CD1c-positive myeloid dendritic cell (primary cell): Measurements from ENCODE around the gene SAFB.
A peak's percentile ranks its signal among the peaks of the same experiment; 100 is the strongest.
"Not testable (repeated sequence)": the region's sequence is repeated elsewhere in the genome, so short reads cannot be mapped to it uniquely, and the experiment has no call there.

Experiments used
- DNase-seq: peaks from one replicate; pipeline ENCODE4 v3.0.0-alpha.2; 2016; ENCODE audit errors: extremely low spot score

SAFB gene

DNA sequence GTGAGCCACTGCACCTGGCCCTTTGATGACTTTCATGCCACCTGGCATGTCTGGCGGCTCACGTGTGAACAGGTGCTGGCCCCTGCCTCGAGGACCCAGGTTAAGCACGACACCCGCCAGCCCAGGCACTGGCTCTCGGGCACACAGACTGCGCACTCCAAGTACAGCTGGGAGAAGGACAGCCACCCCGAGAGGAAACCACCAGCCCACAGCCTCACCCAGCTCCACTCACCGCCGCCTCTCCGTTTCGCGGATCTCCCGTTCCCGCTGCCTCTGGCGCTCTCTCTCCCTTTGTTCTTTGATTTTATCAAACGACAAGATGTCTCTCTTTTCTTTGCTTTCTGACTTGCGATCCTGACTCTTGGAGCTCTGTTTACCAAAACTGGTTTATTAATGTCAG is 27.8 kb upstream of the SAFB start:
- no peak for DNase-seq

DNA sequence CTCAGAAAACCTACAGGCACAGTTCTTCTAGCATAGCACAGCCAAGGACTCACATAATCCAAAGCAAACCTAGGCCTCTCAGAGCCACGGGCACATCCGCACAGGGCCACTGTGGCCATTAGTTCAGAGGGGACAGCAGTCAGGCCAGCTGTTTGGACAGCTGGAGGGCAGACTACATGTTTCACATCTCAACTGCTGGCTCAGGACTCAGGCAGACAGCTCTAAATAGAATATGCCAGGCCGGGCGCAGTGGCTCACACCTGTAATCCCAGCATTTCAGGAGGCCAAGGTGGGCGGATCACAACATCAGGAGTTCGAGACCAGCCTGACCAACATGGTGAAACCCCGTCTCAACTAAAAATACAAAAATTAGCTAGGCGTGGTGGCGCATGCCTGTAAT is 27.1 kb upstream of the SAFB start:
- DNase-seq, result no peak

- DNase-seq, result no peak
Measured at GRCh38 chr19:5600797-5601196, 22.1 kb upstream of the SAFB start.

- no peak for DNase-seq
Measured at GRCh38 chr19:5603626-5604025, 19.3 kb upstream of the SAFB start.

- no peak for DNase-seq
Measured at GRCh38 chr19:5605362-5605761, 17.5 kb upstream of the SAFB start.

GRCh38 chr19:5607318-5608275 is 15.3 kb upstream of the SAFB start:
- DNase-seq, result no peak

DNA sequence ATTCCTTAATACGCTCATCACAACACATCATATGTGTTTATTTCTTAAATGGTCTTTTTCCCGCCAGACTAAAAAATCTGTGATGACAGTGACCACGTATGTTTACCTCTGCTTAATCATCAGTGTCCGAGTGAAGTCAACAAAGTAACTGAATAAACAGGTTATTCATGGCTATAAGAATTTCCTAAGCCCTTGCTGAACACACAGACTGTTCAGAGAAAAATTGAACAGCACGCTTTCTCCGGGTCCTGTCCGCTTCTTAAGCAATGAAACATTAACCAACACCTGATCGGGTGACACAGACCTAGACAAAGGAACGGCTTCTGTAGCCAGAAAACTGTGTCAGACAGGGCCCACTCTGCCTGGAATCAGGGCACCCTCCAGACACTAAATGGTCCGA is 14.6 kb upstream of the SAFB start:
- DNase-seq, result no peak

DNA sequence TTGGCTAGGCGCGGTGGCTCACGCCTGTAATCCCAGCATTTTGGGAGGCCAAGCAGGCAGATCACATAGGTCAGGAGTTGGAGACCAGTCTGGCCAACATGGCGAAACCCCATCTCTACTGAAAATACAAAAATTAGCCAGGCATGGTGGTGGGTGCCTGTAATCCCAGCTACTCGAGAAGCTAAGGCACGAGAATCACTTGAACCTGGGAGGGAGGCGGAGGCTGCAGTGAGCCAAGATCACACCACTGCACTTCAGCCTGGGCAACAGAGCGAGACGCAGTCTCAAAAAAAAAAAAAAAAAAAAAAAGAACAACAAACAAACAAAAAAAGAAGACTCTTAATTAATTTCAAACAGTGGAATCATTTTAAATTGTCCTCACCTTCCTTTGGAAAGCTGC is 14.1 kb upstream of the SAFB start:
- not testable (repeated sequence) for DNase-seq

- DNase-seq, result no peak
Measured at GRCh38 chr19:5609881-5610448, 12.9 kb upstream of the SAFB start.

GRCh38 chr19:5612891-5613865 is 9.7 kb upstream of the SAFB start:
- DNase-seq, result no peak

- no peak for DNase-seq
Measured at GRCh38 chr19:5615756-5616327, 7.0 kb upstream of the SAFB start.

DNA sequence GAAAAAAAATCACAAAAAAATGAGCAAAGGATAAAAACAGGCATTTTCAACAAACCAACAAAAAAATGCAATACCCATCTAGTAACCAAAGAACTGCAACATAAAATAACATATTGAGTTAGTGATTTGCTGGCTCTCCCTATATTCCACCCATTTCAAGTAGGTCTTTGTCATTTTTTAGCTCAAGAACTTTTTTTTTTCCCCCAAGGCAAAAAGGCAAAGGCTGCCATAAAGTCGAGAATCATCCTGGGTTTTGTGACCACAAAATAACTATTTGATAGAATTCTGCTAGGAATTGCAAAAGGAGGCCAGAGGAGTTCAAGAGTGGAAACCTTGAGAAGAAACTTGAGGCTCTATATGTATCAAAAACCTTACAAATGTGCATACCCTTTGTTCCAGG is 5.8 kb upstream of the SAFB start:
- DNase-seq, result no peak

GRCh38 chr19:5618591-5618990 is 4.3 kb upstream of the SAFB start:
- no peak for DNase-seq

GRCh38 chr19:5619946-5620345 is 2.9 kb upstream of the SAFB start:
- DNase-seq, result no peak

- DNase-seq, result no peak
Measured at GRCh38 chr19:5621311-5621944, 1.5 kb upstream of the SAFB start.

GRCh38 chr19:5621945-5622464 is 878 bp upstream of the SAFB start:
- no peak for DNase-seq

DNA sequence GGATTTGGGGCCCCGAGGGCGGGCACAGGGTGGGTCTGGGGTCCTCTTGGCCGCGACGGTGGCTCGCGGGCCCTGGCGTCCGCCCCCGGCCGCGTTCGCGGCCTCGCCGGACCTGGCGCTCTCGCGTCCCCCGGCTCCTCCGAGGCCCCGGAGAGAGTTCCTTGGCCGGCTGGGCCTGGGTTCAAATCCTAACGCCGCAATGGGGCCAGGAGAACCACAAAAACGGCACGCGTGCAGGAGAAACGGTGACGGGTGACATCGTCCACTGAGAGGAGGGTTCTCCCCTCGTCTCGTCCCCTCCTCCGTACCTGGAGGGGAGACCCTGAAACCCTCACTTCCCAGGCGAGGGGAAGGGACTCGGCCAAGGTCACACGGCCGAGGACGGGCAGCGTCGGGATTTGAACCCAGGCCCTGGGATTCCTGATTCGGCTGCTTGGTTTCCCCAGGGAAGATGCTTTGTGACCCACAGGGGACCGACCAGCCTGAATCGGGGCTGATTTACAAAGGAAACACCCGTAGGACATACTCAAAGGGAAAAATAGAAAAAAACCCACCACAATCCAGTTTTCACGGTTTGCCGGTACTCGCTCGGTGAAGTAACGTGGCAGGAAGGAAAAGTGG is 624 bp downstream of the SAFB start:
- peak; percentile 7 for DNase-seq

DNA sequence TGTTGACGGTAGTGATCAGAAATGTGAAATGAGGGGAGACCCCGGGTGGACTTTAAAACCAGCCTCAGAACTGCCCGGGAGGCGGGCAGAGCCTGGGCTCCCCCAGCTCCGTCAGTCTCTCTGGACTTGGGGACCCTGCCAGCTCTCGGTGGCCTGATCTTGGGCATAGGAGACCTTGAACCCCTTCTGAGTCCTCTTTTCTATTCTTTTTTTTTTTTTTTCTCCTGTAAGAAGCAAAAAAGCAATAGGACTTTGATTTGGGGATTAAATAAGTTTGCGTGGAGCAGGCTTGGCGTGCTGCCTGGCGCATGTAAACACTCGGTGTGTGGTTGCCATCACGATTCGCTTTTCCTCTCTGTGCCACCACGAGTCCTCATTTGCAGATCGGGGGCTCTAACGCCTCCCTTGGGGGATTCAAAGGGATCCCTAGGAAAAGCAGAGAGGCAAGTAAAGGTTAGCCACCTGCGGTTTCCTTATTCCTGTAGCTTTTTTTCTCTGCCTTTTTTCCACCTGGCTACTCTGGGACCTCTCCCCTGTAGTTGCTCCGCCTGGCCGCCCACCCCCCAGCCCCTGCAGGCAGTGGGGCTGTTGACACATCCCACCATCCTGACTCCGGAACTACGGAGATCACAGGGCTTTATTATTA is 1.3 kb downstream of the SAFB start:
- peak; percentile 8 for DNase-seq

DNA sequence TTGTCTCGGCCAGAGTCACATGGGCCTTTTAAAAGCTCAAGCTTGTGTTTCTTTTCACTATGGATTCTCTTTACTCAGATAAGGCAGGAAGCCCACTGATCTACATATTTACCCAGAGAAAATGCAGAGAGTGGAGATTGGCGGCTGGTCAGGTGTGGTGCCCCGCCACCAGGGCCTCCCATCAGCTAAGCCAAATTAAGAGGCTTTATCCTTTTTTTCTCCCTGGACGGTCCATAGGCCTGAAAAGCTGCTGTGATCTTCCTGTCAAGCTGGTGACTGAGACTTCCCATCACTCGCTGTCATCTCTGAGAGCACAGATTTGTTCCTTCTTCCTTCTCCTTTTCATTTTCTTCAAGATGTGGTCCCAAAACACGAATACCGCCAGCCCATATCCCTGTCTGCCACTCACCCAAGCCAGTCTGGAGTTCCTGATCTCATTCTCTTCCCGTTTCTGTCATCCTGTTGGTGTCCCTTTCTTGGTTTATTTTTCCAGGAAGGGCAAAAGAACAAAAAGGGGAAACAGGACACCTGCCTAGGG is 1.9 kb downstream of the SAFB start:
- peak; percentile 44 for DNase-seq

- DNase-seq, result no peak
Measured at GRCh38 chr19:5625641-5626040, 2.8 kb downstream of the SAFB start.
